Ovary (tissue), 3 donors: ENCODE data around the gene ARCN1.

Source experiments
- CTCF ChIP-seq, 3 donors: fragments of 450-650 bp in 2 of 3; fragments of 200-600 bp in 1 of 3; IDR thresholded peaks; one replicate each; pipeline versions ENCODE4 v1.5.1 to v1.8.0; 2016 to 2022; ENCODE audit warnings: antibody characterized with exemption in 3 of 3, mild to moderate bottlenecking in 1 of 3
- EP300 ChIP-seq: sonication (generic); formaldehyde crosslinking; IDR thresholded peaks from one replicate; pipeline ENCODE4 v1.6.1; 2017; ENCODE audit warnings: antibody characterized with exemption
- POLR2A ChIP-seq: fragments of 450-650 bp; IDR thresholded peaks from one replicate; pipeline ENCODE4 v1.6.1; 2017; ENCODE audit warnings: antibody characterized with exemption, mild to moderate bottlenecking, moderate library complexity
- donor health status: DM: no; HTN: no; CAD: no.

- TF ChIP-seq CTCF (IDR thresholded peaks at IDR 0.05) (no peak), POLR2A (no peak), EP300 (no peak)
These were observed 61.1 kb downstream of the ARCN1 start for GRCh38 chr11:118633319-118633690.
